GM23338 (cell line): ENCODE data around the gene AHCY. TPM values are rescaled to one million over a fixed set of nuclear protein-coding genes. Genes with fewer than 3 reads are reported as not detected.

Experiments
- ATAC-seq: fragments of 200-7000 bp; cut with Tn5 transposase; 3 replicates; pipeline ENCODE4 v1.9.1; 2020
- DNase-seq: peaks from one replicate; pipeline ENCODE4 v3.0.0-alpha.2; 2015; ENCODE audit warnings: low spot score
- H2AFZ ChIP-seq: fragments of 200-600 bp; sonication (generic); 2 replicates; pipeline ENCODE4 v1.8.0; 2016; ENCODE audit warnings: antibody characterized with exemption, mild to moderate bottlenecking, moderate library complexity
- H3F3A ChIP-seq: fragments of 200-600 bp; sonication (generic); replicated peaks from 2 replicates; pipeline ENCODE4 v1.8.0; 2017; ENCODE audit warnings: antibody characterized with exemption, mixed run types, low read depth
- H3K27ac ChIP-seq: fragments of 200-600 bp; sonication (generic); 2 replicates; pipeline ENCODE4 v1.6.1; 2016; ENCODE audit warnings: low read depth
- H3K27me3 ChIP-seq: fragments of 200-600 bp; sonication (generic); 2 replicates; pipeline ENCODE4 v1.8.0; 2016; ENCODE audit warnings: mild to moderate bottlenecking, mixed run types, moderate library complexity; ENCODE audit not compliant: insufficient read depth
- H3K36me3 ChIP-seq: fragments of 200-600 bp; sonication (generic); 2 replicates; pipeline ENCODE4 v1.8.0; 2016; ENCODE audit warnings: mild to moderate bottlenecking; ENCODE audit not compliant: insufficient read depth
- H3K4me1 ChIP-seq: fragments of 200-600 bp; sonication (generic); 2 replicates; pipeline ENCODE4 v1.8.0; 2016; ENCODE audit warnings: mild to moderate bottlenecking, moderate library complexity; ENCODE audit not compliant: insufficient read depth
- H3K4me2 ChIP-seq: fragments of 200-600 bp; sonication (generic); 2 replicates; pipeline ENCODE4 v1.7.1; 2017; ENCODE audit warnings: mixed run types
- H3K4me3 ChIP-seq: fragments of 200-600 bp; sonication (generic); 2 replicates; pipeline ENCODE4 v1.6.1; 2016; ENCODE audit warnings: mixed run types
- H3K79me2 ChIP-seq: fragments of 200-600 bp; sonication (generic); replicated peaks from 2 replicates; pipeline ENCODE4 v1.8.0; 2017; ENCODE audit warnings: mild to moderate bottlenecking; ENCODE audit not compliant: insufficient read depth
- H3K9me2 ChIP-seq: fragments of 200-600 bp; sonication (generic); 2 replicates; pipeline ENCODE4 v1.8.0; 2017; ENCODE audit not compliant: insufficient read depth
- H4K20me1 ChIP-seq: fragments of 200-600 bp; sonication (generic); replicated peaks from 2 replicates; pipeline ENCODE4 v1.8.0; 2017; ENCODE audit warnings: mild to moderate bottlenecking; ENCODE audit not compliant: insufficient read depth
- H3K27ac Mint-ChIP-seq: 2 replicates; pipeline ENCODE4 v1.8.0; 2020; ENCODE audit warnings: inconsistent platforms, mild to moderate bottlenecking, moderate library complexity, mixed read lengths
- H3K27me3 Mint-ChIP-seq: 3 replicates; pipeline ENCODE4 v1.8.0; 2022; ENCODE audit warnings: low read depth, mild to moderate bottlenecking, moderate library complexity, mixed read lengths, inconsistent platforms; ENCODE audit not compliant: insufficient read depth, poor library complexity
- H3K36me3 Mint-ChIP-seq: 3 replicates; pipeline ENCODE4 v1.8.0; 2021; ENCODE audit warnings: low read depth, mild to moderate bottlenecking, inconsistent platforms, moderate library complexity, mixed read lengths
- H3K4me1 Mint-ChIP-seq: 3 replicates; pipeline ENCODE4 v1.8.0; 2020; ENCODE audit warnings: mild to moderate bottlenecking, inconsistent platforms, mixed read lengths
- H3K4me3 Mint-ChIP-seq: 3 replicates; pipeline ENCODE4 v1.8.0; 2021; ENCODE audit warnings: moderate library complexity, mild to moderate bottlenecking, inconsistent platforms, mixed read lengths
- H3K9me3 Mint-ChIP-seq: 3 replicates; pipeline ENCODE4 v1.8.0; 2020; ENCODE audit warnings: moderate library complexity, mild to moderate bottlenecking, inconsistent platforms, mixed read lengths
- CREB1 ChIP-seq: fragments of 250-450 bp; sonication (Bioruptor Pico); IDR thresholded peaks from 2 replicates; pipeline ENCODE4 v1.5.0; 2020; ENCODE audit warnings: low read depth, mild to moderate bottlenecking, moderate library complexity
- EZH2phosphoT487 ChIP-seq: fragments of 200-600 bp; sonication (generic); IDR thresholded peaks from one replicate; pipeline ENCODE4 v1.8.1; 2018; ENCODE audit warnings: antibody characterized with exemption; ENCODE audit not compliant: unreplicated experiment
- NANOG ChIP-seq: IDR thresholded peaks from 2 replicates; pipeline ENCODE4 v1.6.1; 2016; ENCODE audit warnings: antibody characterized with exemption, borderline replicate concordance
- REST ChIP-seq: IDR thresholded peaks from one replicate; pipeline ENCODE4 v1.6.1; 2018; ENCODE audit warnings: antibody characterized with exemption; ENCODE audit not compliant: unreplicated experiment
- STAT1 ChIP-seq: IDR thresholded peaks from one replicate; pipeline ENCODE4 v1.6.1; 2016; ENCODE audit warnings: antibody characterized with exemption; ENCODE audit not compliant: unreplicated experiment
- ZNF114 ChIP-seq: fragments of 250-450 bp; sonication (Bioruptor Pico); IDR thresholded peaks from 2 replicates; pipeline ENCODE4 v1.5.0; 2020; ENCODE audit warnings: mild to moderate bottlenecking, moderate library complexity
- ZNF331 ChIP-seq: fragments of 250-450 bp; sonication (Bioruptor Pico); IDR thresholded peaks from 2 replicates; pipeline ENCODE4 v1.5.0; 2020; ENCODE audit warnings: low read depth, mild to moderate bottlenecking, moderate library complexity
- ZNF462 ChIP-seq: fragments of 250-450 bp; sonication (Bioruptor Pico); IDR thresholded peaks from 2 replicates; pipeline ENCODE4 v1.5.0; 2020; ENCODE audit warnings: mild to moderate bottlenecking, moderate library complexity
- polyA plus RNA-seq: library from polyadenylated mRNA; unstranded; fragments of >200 nt; fragmentation: Nextera tagmentation; extraction: Ambion mirVana; gene quantifications from 2 replicates; pipeline ENCODE4 v1.2.1, GENCODE V29; 2016
- total RNA-seq: library from RNA; depleted of rRNA; stranded (reverse); fragments of >200 nt; shearing (Covaris generic); gene quantifications from 2 replicates; pipeline ENCODE4 v1.2.3, GENCODE V29; 2014

The AHCY gene
- total and polyA plus RNA-seq, 2 experiments from 2014 or later = 138 to 423 TPM

DNA sequence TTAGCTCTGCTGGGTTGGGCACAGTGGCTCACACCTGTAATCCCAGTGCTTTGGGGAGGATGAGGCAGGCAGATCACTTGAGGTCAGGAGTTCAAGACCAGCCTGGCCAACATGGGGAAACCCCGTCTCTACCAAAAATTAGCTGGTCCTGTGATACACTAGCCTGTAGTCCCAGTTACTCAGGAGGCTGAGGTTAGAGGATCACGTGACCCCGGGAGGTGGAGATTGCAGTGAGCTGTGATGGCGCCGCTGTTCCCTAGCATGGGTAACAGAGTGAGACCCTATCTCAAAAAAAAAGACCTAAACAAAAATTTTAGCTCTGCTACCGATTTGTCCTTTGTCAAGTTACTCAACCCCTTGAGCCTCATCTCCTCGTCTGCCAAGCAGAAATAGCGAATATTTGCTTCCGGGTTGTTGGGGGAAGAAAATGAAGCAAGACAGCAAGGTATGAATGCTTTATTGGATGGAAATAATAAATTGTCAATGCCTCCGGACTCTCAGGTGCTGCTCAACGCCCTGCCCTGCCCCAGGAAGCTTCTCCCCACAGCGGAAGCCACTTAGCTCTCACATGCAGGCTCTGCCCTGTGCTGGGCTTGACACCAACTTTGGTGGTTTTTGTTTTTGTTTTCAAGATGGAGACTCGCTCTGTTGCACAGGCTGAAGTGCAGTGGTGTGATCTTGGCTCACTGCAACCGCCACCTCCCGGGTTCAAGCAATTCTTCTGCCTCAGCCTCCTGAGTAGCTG lies 35.0 kb upstream of the AHCY start (continued):
- TF ChIP-seq ZNF462 (no peak), REST (no peak), NANOG (no peak)

- no peaks in the 10 kb centered on the region for H3K27me3 Mint-ChIP-seq
- no peak for TF ChIP-seq ZNF114 (CRISPR knock-in tag)
- TF ChIP-seq STAT1 = no peak
- TF ChIP-seq CREB1 = no peak
- no peak for TF ChIP-seq NANOG
- no peak for TF ChIP-seq EZH2phosphoT487
- no peak for TF ChIP-seq ZNF331
Observed at GRCh38 chr20:34337544-34337943, 34.4 kb upstream of the AHCY start.

More at GRCh38 chr20:34337544-34337943, 34.4 kb upstream of the AHCY start:
- DNase-seq (no peak), ATAC-seq (no peak)
- H3K9me3 Mint-ChIP-seq = no peaks in the 10 kb centered on the region; the same call in 2 of the 3 replicates
- Histone ChIP-seq H3K79me2 (no peaks in the 10 kb centered on the region), H2AFZ (peak overlapping the region; percentile 80), H3F3A (no peaks in the 10 kb centered on the region), H3K9me2 (no peaks in the 10 kb centered on the region), H3K4me1 (no peaks in the 10 kb centered on the region), H3K36me3 (no peaks in the 10 kb centered on the region), H3K27ac (no peak overlapping the region), H4K20me1 (no peaks in the 10 kb centered on the region), H3K4me3 (no peak overlapping the region), H3K4me2 (no peak overlapping the region), H3K27me3 (no peaks in the 10 kb centered on the region)
- H3K4me1 Mint-ChIP-seq = no peaks in the 10 kb centered on the region
- no peaks in the 10 kb centered on the region; the same call in 2 of the 3 replicates for H3K36me3 Mint-ChIP-seq
- no peak overlapping the region for H3K27ac Mint-ChIP-seq
- no peak overlapping the region for H3K4me3 Mint-ChIP-seq
